GM12878 (cell line): ENCODE data around the gene SLC27A5. TPM values are rescaled to one million over a fixed set of nuclear protein-coding genes. Genes with fewer than 3 reads are reported as not detected.

Source experiments
- ATAC-seq: fragments of 200-7000 bp; cut with Tn5 transposase; 3 replicates; pipeline ENCODE4 v1.9.1; 2020; ENCODE audit warnings: mild to moderate bottlenecking, moderate library complexity
- BruUV-seq: library from RNA; stranded (reverse); fragments of 400-500 nt; replicated peaks from 2 replicates; lab custom pipeline; 2021; lab: Mats Ljungman, UMichigan
- CTCF ChIA-PET: fragments of 300-600 bp; sonication (Branson Sonifier 250); formaldehyde crosslinking; extraction: SDS; loops from one replicate; lab custom pipeline; 2021; ENCODE audit warnings: inconsistent platforms; lab: Yijun Ruan, JAX
- POLR2A ChIA-PET: fragments of 350-600 bp; formaldehyde crosslinking; extraction: SDS; loops from one replicate; lab custom pipeline; 2021; ENCODE audit warnings: inconsistent platforms; lab: Charles Lee
- RAD21 ChIA-PET: fragments of 300-600 bp; sonication (Branson Sonifier 250); formaldehyde crosslinking; loops from one replicate; lab custom pipeline; 2023; ENCODE audit warnings: antibody characterized with exemption; ENCODE audit not compliant: unreplicated experiment; lab: Charles Lee
- SMC1A ChIA-PET: fragments of 300-600 bp; sonication (Branson Sonifier 250); formaldehyde crosslinking; loops from one replicate; lab custom pipeline; 2023; ENCODE audit not compliant: unreplicated experiment, uncharacterized antibody; lab: Charles Lee
- DNase-seq: peaks from one replicate; pipeline ENCODE4 v3.0.0-alpha.2; 2011; ENCODE audit warnings: low read depth, low spot score
- FAIRE-seq: peaks from 3 replicates; lab custom pipeline; 2011; peaks lifted over from hg19 to GRCh38; lab: Jason Lieb, UNC
- H2AFZ ChIP-seq: 2 replicates; pipeline ENCODE4 v1.6.0; 2011; ENCODE audit warnings: low read depth, low read length, control low read depth; ENCODE audit not compliant: control insufficient read depth
- H3K27ac ChIP-seq: 2 replicates; pipeline ENCODE4 v1.5.1; 2011; ENCODE audit warnings: control low read depth; ENCODE audit not compliant: control insufficient read depth, insufficient read depth
- H3K27me3 ChIP-seq, 2 experiments: replicated peaks in 1 of 2; 2 replicates each; pipeline versions ENCODE4 v1.6.0 to v1.6.1; 2011; ENCODE audit warnings: low read length in 1 of 2; ENCODE audit not compliant: control insufficient read depth in 2 of 2, insufficient read depth in 2 of 2
- H3K36me3 ChIP-seq, 2 experiments: 2 replicates each; pipeline ENCODE4 v1.5.1; 2011; ENCODE audit warnings: low read length in 1 of 2; ENCODE audit not compliant: control insufficient read depth in 2 of 2, insufficient read depth in 2 of 2
- H3K4me1 ChIP-seq: 2 replicates; pipeline ENCODE4 v1.6.1; 2011; ENCODE audit warnings: mild to moderate bottlenecking, low read length, moderate library complexity, mixed read lengths; ENCODE audit not compliant: control insufficient read depth, insufficient read depth
- H3K4me2 ChIP-seq: 2 replicates; pipeline ENCODE4 v1.6.0; 2011; ENCODE audit warnings: control low read depth; ENCODE audit not compliant: control insufficient read depth, insufficient read depth
- H3K4me3 ChIP-seq: fragments of 200-600 bp; sonication (generic); 2 replicates; pipeline ENCODE4 v1.5.1; 2016
- H3K79me2 ChIP-seq: 2 replicates; pipeline ENCODE4 v1.6.0; 2011; ENCODE audit warnings: low read length; ENCODE audit not compliant: control insufficient read depth, insufficient read depth
- H3K9ac ChIP-seq: 2 replicates; pipeline ENCODE4 v1.8.0; 2011; ENCODE audit warnings: low read length, control low read depth, mixed read lengths; ENCODE audit not compliant: control insufficient read depth, insufficient read depth
- H3K9me3 ChIP-seq: replicated peaks from 3 replicates; pipeline ENCODE4 v1.5.1; 2011; ENCODE audit warnings: mild to moderate bottlenecking, low read length; ENCODE audit not compliant: control insufficient read depth, insufficient read depth
- H4K20me1 ChIP-seq: 2 replicates; pipeline ENCODE4 v1.6.0; 2011; ENCODE audit not compliant: control insufficient read depth, insufficient read depth
- EED ChIP-seq: sonication (generic); IDR thresholded peaks from 2 replicates; pipeline ENCODE4 v1.6.1; 2016; ENCODE audit warnings: antibody characterized with exemption, low read depth
- FOXK2 ChIP-seq: fragments of 450-650 bp; IDR thresholded peaks from 2 replicates; pipeline ENCODE4 v1.6.1; 2017; ENCODE audit warnings: mild to moderate bottlenecking, moderate library complexity
- KDM1A ChIP-seq: fragments of 200-600 bp; sonication (generic); IDR thresholded peaks from 2 replicates; pipeline ENCODE4 v1.6.1; 2016; ENCODE audit warnings: borderline replicate concordance
- SMAD1 ChIP-seq: fragments of 450-650 bp; IDR thresholded peaks from 2 replicates; pipeline ENCODE4 v1.6.1; 2018; ENCODE audit warnings: mild to moderate bottlenecking, low read depth; ENCODE audit not compliant: partially characterized antibody
- SMC3 ChIP-seq: IDR thresholded peaks from 2 replicates; pipeline ENCODE4 v1.6.1; 2011; ENCODE audit warnings: low read length, improper control_type of control experiment, borderline replicate concordance
- SREBF2 ChIP-seq: IDR thresholded peaks from 2 replicates; pipeline ENCODE4 v1.6.1; 2012; ENCODE audit warnings: mild to moderate bottlenecking, low read length
- SRF ChIP-seq, 2 experiments: IDR thresholded peaks; 2 replicates each; pipeline ENCODE4 v1.6.1; 2011; ENCODE audit warnings: low read depth in 2 of 2, low read length in 2 of 2, mild to moderate bottlenecking in 1 of 2, moderate library complexity in 1 of 2
- STAT3 ChIP-seq: IDR thresholded peaks from 2 replicates; pipeline ENCODE4 v1.6.1; 2011; ENCODE audit warnings: low read depth, low read length, improper control_type of control experiment
- TBL1XR1 ChIP-seq: IDR thresholded peaks from 2 replicates; pipeline ENCODE4 v1.6.1; 2012; ENCODE audit warnings: low read depth, low read length, improper control_type of control experiment
- ZBTB40 ChIP-seq: fragments of 450-650 bp; IDR thresholded peaks from 2 replicates; pipeline ENCODE4 v1.6.1; 2016; ENCODE audit warnings: mild to moderate bottlenecking, moderate library complexity, borderline replicate concordance
- ZNF207 ChIP-seq: fragments of 450-650 bp; IDR thresholded peaks from 2 replicates; pipeline ENCODE4 v1.6.1; 2014; ENCODE audit warnings: antibody characterized with exemption, mild to moderate bottlenecking, borderline replicate concordance
- WGBS: methylation state at CpG from one replicate; pipeline ENCODE4 v1.1.6; 2016; ENCODE audit warnings: low lambda C conversion rate; ENCODE audit not compliant: insufficient replicate concordance, insufficient coverage; ENCODE audit errors: missing lambda C conversion rate; 5-methylcytosine and 5-hydroxymethylcytosine counted together
- in situ Hi-C: fragments of 300-500 bp; cut with MboI; formaldehyde crosslinking; loops from 9 replicates; pipeline ENCODE4 v1.14.3; 2018; ENCODE audit warnings: mixed read lengths
- intact Hi-C: fragments of 100-400 bp; cut with micrococcal nuclease; formaldehyde crosslinking; loops from one replicate; pipeline ENCODE4 v1.14.2; 2022; ENCODE audit not compliant: unreplicated experiment
- polyA plus RNA-seq, 11 experiments: library from polyadenylated mRNA; depleted of rRNA in 4 of 11; unstranded in 6 of 11; stranded (reverse) in 5 of 11; fragments of >200 nt; fragmentation: Nextera tagmentation in 4 of 11; fragmentation: Illumina TruSeq in 1 of 11; extraction: Ambion mirVana in 4 of 11; extraction: Trizol in 1 of 11; gene quantifications; 1 replicate in 1 of 11; 2 replicates in 10 of 11; pipeline versions ENCODE4 v1.2.1 to v1.2.3, GENCODE V29; 2011 to 2016; ENCODE audit warnings: inconsistent platforms in 2 of 11, missing spikeins in 2 of 11, low read depth in 1 of 11
- total RNA-seq, 4 experiments: library from RNA; depleted of rRNA in 3 of 4; stranded (reverse); fragments of >200 nt in 3 of 4; fragmentation: Illumina TruSeq in 1 of 4; extraction: Trizol in 1 of 4; gene quantifications; 2 replicates each; pipeline versions ENCODE4 v1.2.1 to v1.2.3, GENCODE V29; 2013 to 2021
- TF ChIP-seq, protein P1 (sequence below): fragments of 150-350 bp; IDR thresholded peaks from 2 replicates; pipeline ENCODE4 v1.6.1; 2016; ENCODE audit warnings: low read depth, low read length
- TF ChIP-seq, protein P2 (sequence below): fragments of 450-650 bp; IDR thresholded peaks from 2 replicates; pipeline ENCODE4 v1.6.1; 2017; ENCODE audit warnings: antibody characterized with exemption, mild to moderate bottlenecking, moderate library complexity

SLC27A5 gene
- total and polyA plus RNA-seq, 10 of the 15 experiments (the other 5 are each of a cell fraction or from before 2014, with no cell fraction given): 21.2 to 127 (median 31.8) TPM

- Histone ChIP-seq H3K4me2 (peak overlapping the region; percentile 84), H3K9me3 (no peaks in the 10 kb centered on the region; the same call in 2 of the 3 replicates), H3K79me2 (peaks cover 11% of the 10 kb centered on the region), H3K4me3 (peak overlapping the region; percentile 80), H4K20me1 (no peaks in the 10 kb centered on the region), H3K9ac (peak overlapping the region; percentile 30; the same call in 1 of the 2 replicates), H2AFZ (no peak overlapping the region), H3K27me3 (no peaks in the 10 kb centered on the region), H3K27ac (no peak overlapping the region), H3K4me1 (peaks cover 11% of the 10 kb centered on the region), H3K36me3 (no peaks in the 10 kb centered on the region)
- in situ Hi-C loops: no loop called here
- no peak for TF ChIP-seq STAT3
- TF ChIP-seq TBL1XR1: no peak
- no peak for TF ChIP-seq ZNF207
- no peak for TF ChIP-seq KDM1A
- no peak for TF ChIP-seq EED
- TF ChIP-seq SMC3: no peak
- TF ChIP-seq, protein P1, sequence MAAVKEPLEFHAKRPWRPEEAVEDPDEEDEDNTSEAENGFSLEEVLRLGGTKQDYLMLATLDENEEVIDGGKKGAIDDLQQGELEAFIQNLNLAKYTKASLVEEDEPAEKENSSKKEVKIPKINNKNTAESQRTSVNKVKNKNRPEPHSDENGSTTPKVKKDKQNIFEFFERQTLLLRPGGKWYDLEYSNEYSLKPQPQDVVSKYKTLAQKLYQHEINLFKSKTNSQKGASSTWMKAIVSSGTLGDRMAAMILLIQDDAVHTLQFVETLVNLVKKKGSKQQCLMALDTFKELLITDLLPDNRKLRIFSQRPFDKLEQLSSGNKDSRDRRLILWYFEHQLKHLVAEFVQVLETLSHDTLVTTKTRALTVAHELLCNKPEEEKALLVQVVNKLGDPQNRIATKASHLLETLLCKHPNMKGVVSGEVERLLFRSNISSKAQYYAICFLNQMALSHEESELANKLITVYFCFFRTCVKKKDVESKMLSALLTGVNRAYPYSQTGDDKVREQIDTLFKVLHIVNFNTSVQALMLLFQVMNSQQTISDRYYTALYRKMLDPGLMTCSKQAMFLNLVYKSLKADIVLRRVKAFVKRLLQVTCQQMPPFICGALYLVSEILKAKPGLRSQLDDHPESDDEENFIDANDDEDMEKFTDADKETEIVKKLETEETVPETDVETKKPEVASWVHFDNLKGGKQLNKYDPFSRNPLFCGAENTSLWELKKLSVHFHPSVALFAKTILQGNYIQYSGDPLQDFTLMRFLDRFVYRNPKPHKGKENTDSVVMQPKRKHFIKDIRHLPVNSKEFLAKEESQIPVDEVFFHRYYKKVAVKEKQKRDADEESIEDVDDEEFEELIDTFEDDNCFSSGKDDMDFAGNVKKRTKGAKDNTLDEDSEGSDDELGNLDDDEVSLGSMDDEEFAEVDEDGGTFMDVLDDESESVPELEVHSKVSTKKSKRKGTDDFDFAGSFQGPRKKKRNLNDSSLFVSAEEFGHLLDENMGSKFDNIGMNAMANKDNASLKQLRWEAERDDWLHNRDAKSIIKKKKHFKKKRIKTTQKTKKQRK: no peak
- no peak for TF ChIP-seq SRF (IDR thresholded peaks at IDR 0.05; ENCODE audit: low read depth in 2 of 2, low read length in 2 of 2)
- TF ChIP-seq ZBTB40: no peak
- no peak for TF ChIP-seq SREBF2
- TF ChIP-seq, protein P2, sequence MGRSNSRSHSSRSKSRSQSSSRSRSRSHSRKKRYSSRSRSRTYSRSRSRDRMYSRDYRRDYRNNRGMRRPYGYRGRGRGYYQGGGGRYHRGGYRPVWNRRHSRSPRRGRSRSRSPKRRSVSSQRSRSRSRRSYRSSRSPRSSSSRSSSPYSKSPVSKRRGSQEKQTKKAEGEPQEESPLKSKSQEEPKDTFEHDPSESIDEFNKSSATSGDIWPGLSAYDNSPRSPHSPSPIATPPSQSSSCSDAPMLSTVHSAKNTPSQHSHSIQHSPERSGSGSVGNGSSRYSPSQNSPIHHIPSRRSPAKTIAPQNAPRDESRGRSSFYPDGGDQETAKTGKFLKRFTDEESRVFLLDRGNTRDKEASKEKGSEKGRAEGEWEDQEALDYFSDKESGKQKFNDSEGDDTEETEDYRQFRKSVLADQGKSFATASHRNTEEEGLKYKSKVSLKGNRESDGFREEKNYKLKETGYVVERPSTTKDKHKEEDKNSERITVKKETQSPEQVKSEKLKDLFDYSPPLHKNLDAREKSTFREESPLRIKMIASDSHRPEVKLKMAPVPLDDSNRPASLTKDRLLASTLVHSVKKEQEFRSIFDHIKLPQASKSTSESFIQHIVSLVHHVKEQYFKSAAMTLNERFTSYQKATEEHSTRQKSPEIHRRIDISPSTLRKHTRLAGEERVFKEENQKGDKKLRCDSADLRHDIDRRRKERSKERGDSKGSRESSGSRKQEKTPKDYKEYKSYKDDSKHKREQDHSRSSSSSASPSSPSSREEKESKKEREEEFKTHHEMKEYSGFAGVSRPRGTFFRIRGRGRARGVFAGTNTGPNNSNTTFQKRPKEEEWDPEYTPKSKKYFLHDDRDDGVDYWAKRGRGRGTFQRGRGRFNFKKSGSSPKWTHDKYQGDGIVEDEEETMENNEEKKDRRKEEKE: no peak
- no peak for TF ChIP-seq FOXK2
- no peak for TF ChIP-seq SMAD1
- no TSS peak for BruUV-seq
- RAD21 ChIA-PET: no interaction called here
- no peak for FAIRE-seq
- intact Hi-C loops: no loop called here
- no peak for ATAC-seq
- POLR2A ChIA-PET: interaction anchor here (0.6 to 1.1 kb wide), 2 partner anchors 8 to 95 kb away, joined by 3 to 5 read pairs; no protein-coding TSS in a partner anchor
- 53% methylated on average over 8 of the region's 8 CpGs for WGBS
- DNase-seq: no peak
- CTCF ChIA-PET: interaction anchor here (4.2 kb wide), 1 partner anchor 22 kb away, joined by 24 read pairs; the partner anchor contains the start of gene ZBTB45
- SMC1A ChIA-PET: interaction anchor here (0.7 to 2.6 kb wide), 2 partner anchors 9 to 28 kb away, joined by 3 to 16 read pairs; no protein-coding TSS in a partner anchor
Measured at GRCh38 chr19:58497634-58498170, 14.1 kb downstream of the SLC27A5 start.
